NCI-H510A (cell line): ENCODE data around the gene VPS9D1.
A peak's percentile ranks its signal among the peaks of the same experiment; 100 is the strongest.
"Not testable (repeated sequence)": the region's sequence is repeated elsewhere in the genome, so short reads cannot be mapped to it uniquely, and the experiment has no call there.

Source experiments
- DNase-seq: peaks from one replicate; lab custom pipeline; 2025; lab: John Stamatoyannopoulos, UW

VPS9D1 gene

GRCh38 chr16:89664238-89664637 lies 56.5 kb downstream of the VPS9D1 start:
- DNase-seq = not testable (repeated sequence)

GRCh38 chr16:89661215-89661614 lies 59.5 kb downstream of the VPS9D1 start:
- DNase-seq = no peak

- no peak for DNase-seq
These were observed 60.6 kb downstream of the VPS9D1 start for GRCh38 chr16:89660146-89660545.

- DNase-seq = no peak
These were observed 62.3 kb downstream of the VPS9D1 start for GRCh38 chr16:89658221-89658879.

GRCh38 chr16:89657442-89658220 lies 63.1 kb downstream of the VPS9D1 start, which contains the start of the genes CHMP1A and SPATA33:
CHMP1A (minus strand) TSS chr16:89657708; CDS start chr16:89657588, 120 bp downstream.
SPATA33 (plus strand) TSS chr16:89657836; CDS start chr16:89657912, 76 bp downstream.
- DNase-seq = peak; percentile 66
